GM12878 (cell line): ENCODE measurements around the gene SLC32A1. TPM values are rescaled to one million over a fixed set of nuclear protein-coding genes. Genes with fewer than 3 reads are reported as not detected.

ENCODE experiments used
- ATAC-seq: fragments of 200-7000 bp; cut with Tn5 transposase; 3 replicates; pipeline ENCODE4 v1.9.1; 2020; ENCODE audit warnings: mild to moderate bottlenecking, moderate library complexity
- BruUV-seq: library from RNA; stranded (reverse); fragments of 400-500 nt; replicated peaks from 2 replicates; lab custom pipeline; 2021; lab: Mats Ljungman, UMichigan
- CTCF ChIA-PET: fragments of 300-600 bp; sonication (Branson Sonifier 250); formaldehyde crosslinking; extraction: SDS; loops from one replicate; lab custom pipeline; 2021; ENCODE audit warnings: inconsistent platforms; lab: Yijun Ruan, JAX
- POLR2A ChIA-PET: fragments of 350-600 bp; formaldehyde crosslinking; extraction: SDS; loops from one replicate; lab custom pipeline; 2021; ENCODE audit warnings: inconsistent platforms; lab: Charles Lee
- RAD21 ChIA-PET: fragments of 300-600 bp; sonication (Branson Sonifier 250); formaldehyde crosslinking; loops from one replicate; lab custom pipeline; 2023; ENCODE audit warnings: antibody characterized with exemption; ENCODE audit not compliant: unreplicated experiment; lab: Charles Lee
- SMC1A ChIA-PET: fragments of 300-600 bp; sonication (Branson Sonifier 250); formaldehyde crosslinking; loops from one replicate; lab custom pipeline; 2023; ENCODE audit not compliant: unreplicated experiment, uncharacterized antibody; lab: Charles Lee
- DNase-seq: peaks from one replicate; pipeline ENCODE4 v3.0.0-alpha.2; 2011; ENCODE audit warnings: low read depth, low spot score
- FAIRE-seq: peaks from 3 replicates; lab custom pipeline; 2011; peaks lifted over from hg19 to GRCh38; lab: Jason Lieb, UNC
- H2AFZ ChIP-seq: 2 replicates; pipeline ENCODE4 v1.6.0; 2011; ENCODE audit warnings: low read depth, low read length, control low read depth; ENCODE audit not compliant: control insufficient read depth
- H3K27ac ChIP-seq: 2 replicates; pipeline ENCODE4 v1.5.1; 2011; ENCODE audit warnings: control low read depth; ENCODE audit not compliant: control insufficient read depth, insufficient read depth
- H3K27me3 ChIP-seq, 2 experiments: replicated peaks in 1 of 2; 2 replicates each; pipeline versions ENCODE4 v1.6.0 to v1.6.1; 2011; ENCODE audit warnings: low read length in 1 of 2; ENCODE audit not compliant: control insufficient read depth in 2 of 2, insufficient read depth in 2 of 2
- H3K36me3 ChIP-seq, 2 experiments: 2 replicates each; pipeline ENCODE4 v1.5.1; 2011; ENCODE audit warnings: low read length in 1 of 2; ENCODE audit not compliant: control insufficient read depth in 2 of 2, insufficient read depth in 2 of 2
- H3K4me1 ChIP-seq: 2 replicates; pipeline ENCODE4 v1.6.1; 2011; ENCODE audit warnings: mild to moderate bottlenecking, low read length, moderate library complexity, mixed read lengths; ENCODE audit not compliant: control insufficient read depth, insufficient read depth
- H3K4me2 ChIP-seq: 2 replicates; pipeline ENCODE4 v1.6.0; 2011; ENCODE audit warnings: control low read depth; ENCODE audit not compliant: control insufficient read depth, insufficient read depth
- H3K4me3 ChIP-seq: fragments of 200-600 bp; sonication (generic); 2 replicates; pipeline ENCODE4 v1.5.1; 2016
- H3K79me2 ChIP-seq: 2 replicates; pipeline ENCODE4 v1.6.0; 2011; ENCODE audit warnings: low read length; ENCODE audit not compliant: control insufficient read depth, insufficient read depth
- H3K9ac ChIP-seq: 2 replicates; pipeline ENCODE4 v1.8.0; 2011; ENCODE audit warnings: low read length, control low read depth, mixed read lengths; ENCODE audit not compliant: control insufficient read depth, insufficient read depth
- H3K9me3 ChIP-seq: replicated peaks from 3 replicates; pipeline ENCODE4 v1.5.1; 2011; ENCODE audit warnings: mild to moderate bottlenecking, low read length; ENCODE audit not compliant: control insufficient read depth, insufficient read depth
- H4K20me1 ChIP-seq: 2 replicates; pipeline ENCODE4 v1.6.0; 2011; ENCODE audit not compliant: control insufficient read depth, insufficient read depth
- ASH2L ChIP-seq: fragments of 300-600, 200-600 bp; sonication (generic); IDR thresholded peaks from 2 replicates; pipeline ENCODE4 v1.6.1; 2017; ENCODE audit warnings: low read depth, mild to moderate bottlenecking, borderline replicate concordance
- CREB1 ChIP-seq: IDR thresholded peaks from 2 replicates; pipeline ENCODE4 v1.6.1; 2012; ENCODE audit warnings: low read depth, mild to moderate bottlenecking, inconsistent platforms
- EED ChIP-seq: sonication (generic); IDR thresholded peaks from 2 replicates; pipeline ENCODE4 v1.6.1; 2016; ENCODE audit warnings: antibody characterized with exemption, low read depth
- IRF4 ChIP-seq: IDR thresholded peaks from 2 replicates; pipeline ENCODE4 v1.6.1; 2011; ENCODE audit warnings: low read depth, low read length
- MLLT1 ChIP-seq: fragments of 450-650 bp; IDR thresholded peaks from 2 replicates; pipeline ENCODE4 v1.6.1; 2016; ENCODE audit warnings: mild to moderate bottlenecking
- NRF1 ChIP-seq: conservative IDR thresholded peaks from 2 replicates; pipeline ENCODE4 v1.6.1; 2011; ENCODE audit warnings: mild to moderate bottlenecking, low read depth, low read length, improper control_type of control experiment
- RUNX3 ChIP-seq: IDR thresholded peaks from 2 replicates; pipeline ENCODE4 v1.6.1; 2012; ENCODE audit warnings: low read length, inconsistent platforms
- STAT1 ChIP-seq: fragments of 450-650 bp; conservative IDR thresholded peaks from 2 replicates; pipeline ENCODE4 v1.6.1; 2014; ENCODE audit warnings: antibody characterized with exemption, mild to moderate bottlenecking
- TARDBP ChIP-seq: IDR thresholded peaks from 2 replicates; pipeline ENCODE4 v1.6.1; 2016; ENCODE audit warnings: borderline replicate concordance
- WRNIP1 ChIP-seq: IDR thresholded peaks from 2 replicates; pipeline ENCODE4 v1.6.1; 2011; ENCODE audit warnings: low read depth, low read length, improper control_type of control experiment, borderline replicate concordance
- ZBTB4 ChIP-seq: fragments of 450-650 bp; formaldehyde crosslinking; IDR thresholded peaks from 2 replicates; pipeline ENCODE4 v1.4.0; 2022; ENCODE audit warnings: mild to moderate bottlenecking, moderate library complexity
- WGBS: methylation state at CpG from one replicate; pipeline ENCODE4 v1.1.6; 2016; ENCODE audit warnings: low lambda C conversion rate; ENCODE audit not compliant: insufficient replicate concordance, insufficient coverage; ENCODE audit errors: missing lambda C conversion rate; 5-methylcytosine and 5-hydroxymethylcytosine counted together
- in situ Hi-C: fragments of 300-500 bp; cut with MboI; formaldehyde crosslinking; loops from 9 replicates; pipeline ENCODE4 v1.14.3; 2018; ENCODE audit warnings: mixed read lengths
- intact Hi-C: fragments of 100-400 bp; cut with micrococcal nuclease; formaldehyde crosslinking; loops from one replicate; pipeline ENCODE4 v1.14.2; 2022; ENCODE audit not compliant: unreplicated experiment
- polyA plus RNA-seq, 11 experiments: library from polyadenylated mRNA; depleted of rRNA in 4 of 11; unstranded in 6 of 11; stranded (reverse) in 5 of 11; fragments of >200 nt; fragmentation: Nextera tagmentation in 4 of 11; fragmentation: Illumina TruSeq in 1 of 11; extraction: Ambion mirVana in 4 of 11; extraction: Trizol in 1 of 11; gene quantifications; 1 replicate in 1 of 11; 2 replicates in 10 of 11; pipeline versions ENCODE4 v1.2.1 to v1.2.3, GENCODE V29; 2011 to 2016; ENCODE audit warnings: inconsistent platforms in 2 of 11, missing spikeins in 2 of 11, low read depth in 1 of 11
- total RNA-seq, 4 experiments: library from RNA; depleted of rRNA in 3 of 4; stranded (reverse); fragments of >200 nt in 3 of 4; fragmentation: Illumina TruSeq in 1 of 4; extraction: Trizol in 1 of 4; gene quantifications; 2 replicates each; pipeline versions ENCODE4 v1.2.1 to v1.2.3, GENCODE V29; 2013 to 2021
- TF ChIP-seq, protein P1 (sequence below): fragments of 450-650 bp; IDR thresholded peaks from 2 replicates; pipeline ENCODE4 v1.6.1; 2017; ENCODE audit warnings: low read depth, mild to moderate bottlenecking, moderate library complexity
- TF ChIP-seq, protein P2 (sequence below): fragments of 450-650 bp; IDR thresholded peaks from 2 replicates; pipeline ENCODE4 v1.6.1; 2018; ENCODE audit warnings: borderline replicate concordance, mild to moderate bottlenecking; ENCODE audit not compliant: partially characterized antibody
- TF ChIP-seq, protein P3 (sequence below): IDR thresholded peaks from 2 replicates; pipeline ENCODE4 v1.6.1; 2011; ENCODE audit warnings: borderline replicate concordance, low read depth, mild to moderate bottlenecking, moderate library complexity, mixed read lengths, low read length; ENCODE audit not compliant: insufficient read depth; ENCODE audit errors: extremely low read length

Gene SLC32A1
- total and polyA plus RNA-seq, 10 of the 15 experiments (the other 5 are each of a cell fraction or from before 2014, with no cell fraction given), result not detected

- no peak overlapping the region for H2AFZ ChIP-seq
- CTCF ChIA-PET, result no interaction called here
- BruUV-seq, result no TSS peak
Observed at GRCh38 chr20:38700141-38700540, 24.1 kb upstream of the SLC32A1 start.

More at GRCh38 chr20:38700141-38700540, 24.1 kb upstream of the SLC32A1 start:
- H3K4me1 ChIP-seq, result no peaks in the 10 kb centered on the region
- no peak overlapping the region for H3K27ac ChIP-seq
- peaks cover 2 to 7% of the 10 kb centered on the region in 2 experiments; a peak in 3 of 4 replicates for H3K27me3 ChIP-seq
- in situ Hi-C loops (no loop called here), intact Hi-C loops (no loop called here)
- WGBS, result 14% methylated on average over 4 of the region's 4 CpGs
- no peak overlapping the region for H3K9ac ChIP-seq
- no peak for ATAC-seq
- ChIA-PET SMC1A (no interaction called here), POLR2A (no interaction called here), RAD21 (no interaction called here)
- no peaks in the 10 kb centered on the region for H4K20me1 ChIP-seq
- no peak overlapping the region for H3K4me2 ChIP-seq
- H3K36me3 ChIP-seq, result no peaks in the 10 kb centered on the region
- no peaks in the 10 kb centered on the region for H3K79me2 ChIP-seq
- FAIRE-seq, result no peak
- TF ChIP-seq NRF1, result no peak
- TF ChIP-seq STAT1, result no peak
- no peak for TF ChIP-seq ASH2L
- TF ChIP-seq, protein P1, sequence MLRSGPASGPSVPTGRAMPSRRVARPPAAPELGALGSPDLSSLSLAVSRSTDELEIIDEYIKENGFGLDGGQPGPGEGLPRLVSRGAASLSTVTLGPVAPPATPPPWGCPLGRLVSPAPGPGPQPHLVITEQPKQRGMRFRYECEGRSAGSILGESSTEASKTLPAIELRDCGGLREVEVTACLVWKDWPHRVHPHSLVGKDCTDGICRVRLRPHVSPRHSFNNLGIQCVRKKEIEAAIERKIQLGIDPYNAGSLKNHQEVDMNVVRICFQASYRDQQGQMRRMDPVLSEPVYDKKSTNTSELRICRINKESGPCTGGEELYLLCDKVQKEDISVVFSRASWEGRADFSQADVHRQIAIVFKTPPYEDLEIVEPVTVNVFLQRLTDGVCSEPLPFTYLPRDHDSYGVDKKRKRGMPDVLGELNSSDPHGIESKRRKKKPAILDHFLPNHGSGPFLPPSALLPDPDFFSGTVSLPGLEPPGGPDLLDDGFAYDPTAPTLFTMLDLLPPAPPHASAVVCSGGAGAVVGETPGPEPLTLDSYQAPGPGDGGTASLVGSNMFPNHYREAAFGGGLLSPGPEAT, result no peak
- TF ChIP-seq RUNX3, result no peak
- TF ChIP-seq MLLT1, result no peak
- no peak for TF ChIP-seq EED
- TF ChIP-seq, protein P2, sequence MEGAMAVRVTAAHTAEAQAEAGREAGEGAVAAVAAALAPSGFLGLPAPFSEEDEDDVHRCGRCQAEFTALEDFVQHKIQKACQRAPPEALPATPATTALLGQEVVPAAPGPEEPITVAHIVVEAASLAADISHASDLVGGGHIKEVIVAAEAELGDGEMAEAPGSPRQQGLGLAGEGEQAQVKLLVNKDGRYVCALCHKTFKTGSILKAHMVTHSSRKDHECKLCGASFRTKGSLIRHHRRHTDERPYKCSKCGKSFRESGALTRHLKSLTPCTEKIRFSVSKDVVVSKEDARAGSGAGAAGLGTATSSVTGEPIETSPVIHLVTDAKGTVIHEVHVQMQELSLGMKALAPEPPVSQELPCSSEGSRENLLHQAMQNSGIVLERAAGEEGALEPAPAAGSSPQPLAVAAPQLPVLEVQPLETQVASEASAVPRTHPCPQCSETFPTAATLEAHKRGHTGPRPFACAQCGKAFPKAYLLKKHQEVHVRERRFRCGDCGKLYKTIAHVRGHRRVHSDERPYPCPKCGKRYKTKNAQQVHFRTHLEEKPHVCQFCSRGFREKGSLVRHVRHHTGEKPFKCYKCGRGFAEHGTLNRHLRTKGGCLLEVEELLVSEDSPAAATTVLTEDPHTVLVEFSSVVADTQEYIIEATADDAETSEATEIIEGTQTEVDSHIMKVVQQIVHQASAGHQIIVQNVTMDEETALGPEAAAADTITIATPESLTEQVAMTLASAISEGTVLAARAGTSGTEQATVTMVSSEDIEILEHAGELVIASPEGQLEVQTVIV, result no peak
- no peak for TF ChIP-seq CREB1
- no peak for TF ChIP-seq WRNIP1
- no peak for TF ChIP-seq IRF4
- no peak for TF ChIP-seq TARDBP
- no peak for TF ChIP-seq ZBTB4 (CRISPR knock-in tag)
- TF ChIP-seq, protein P3, sequence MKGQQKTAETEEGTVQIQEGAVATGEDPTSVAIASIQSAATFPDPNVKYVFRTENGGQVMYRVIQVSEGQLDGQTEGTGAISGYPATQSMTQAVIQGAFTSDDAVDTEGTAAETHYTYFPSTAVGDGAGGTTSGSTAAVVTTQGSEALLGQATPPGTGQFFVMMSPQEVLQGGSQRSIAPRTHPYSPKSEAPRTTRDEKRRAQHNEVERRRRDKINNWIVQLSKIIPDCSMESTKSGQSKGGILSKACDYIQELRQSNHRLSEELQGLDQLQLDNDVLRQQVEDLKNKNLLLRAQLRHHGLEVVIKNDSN, result no peak
- DNase-seq, result no peak
- H3K4me3 ChIP-seq, result no peak overlapping the region
- no peaks in the 10 kb centered on the region for H3K9me3 ChIP-seq
